Measurements from ENCODE around the gene SUPT20HL2. TPM values are rescaled to one million over a fixed set of nuclear protein-coding genes. Genes with fewer than 3 reads are reported as not detected.
"Not testable (repeated sequence)": the region's sequence is repeated elsewhere in the genome, so short reads cannot be mapped to it uniquely, and the experiment has no call there.

Gene SUPT20HL2
- total RNA-seq, 1 donor from 2014 or later, result not detected

- not testable (repeated sequence) for DNase-seq (ENCODE audit: low spot score)
These were observed 4.1 kb downstream of the SUPT20HL2 start for GRCh38 chrX:24309580-24310374.

GRCh38 chrX:24308803-24309202, 5.1 kb downstream of the SUPT20HL2 start:
- not testable (repeated sequence) for DNase-seq (ENCODE audit: low spot score)

GRCh38 chrX:24306440-24306839, 7.4 kb downstream of the SUPT20HL2 start:
- DNase-seq (ENCODE audit: low spot score), result no peak

- DNase-seq (ENCODE audit: low spot score), result no peak
These were observed 8.0 kb downstream of the SUPT20HL2 start for GRCh38 chrX:24305905-24306304.

GRCh38 chrX:24301806-24302205, 12.1 kb downstream of the SUPT20HL2 start:
- DNase-seq (ENCODE audit: low spot score), result no peak

GRCh38 chrX:24301060-24301459, 12.8 kb downstream of the SUPT20HL2 start:
- no peak for DNase-seq (ENCODE audit: low spot score)

- DNase-seq (ENCODE audit: low spot score), result no peak
These were observed 15.7 kb downstream of the SUPT20HL2 start for GRCh38 chrX:24298191-24298590.

- no peak for DNase-seq (ENCODE audit: low spot score)
These were observed 19.2 kb downstream of the SUPT20HL2 start for GRCh38 chrX:24294619-24295018.

- DNase-seq (ENCODE audit: low spot score), result no peak
These were observed 20.5 kb downstream of the SUPT20HL2 start for GRCh38 chrX:24293412-24293811.

GRCh38 chrX:24292353-24292752, 21.5 kb downstream of the SUPT20HL2 start:
- DNase-seq (ENCODE audit: low spot score), result no peak

- DNase-seq (ENCODE audit: low spot score), result no peak
These were observed 28.8 kb downstream of the SUPT20HL2 start for GRCh38 chrX:24285082-24285481.

- no peak for DNase-seq (ENCODE audit: low spot score)
These were observed 30.6 kb downstream of the SUPT20HL2 start for GRCh38 chrX:24283127-24283794.

- DNase-seq (ENCODE audit: low spot score), result no peak
These were observed 31.3 kb downstream of the SUPT20HL2 start for GRCh38 chrX:24282381-24283126.

- no peak for DNase-seq (ENCODE audit: low spot score)
These were observed 36.5 kb downstream of the SUPT20HL2 start for GRCh38 chrX:24277405-24277804.

- no peak for DNase-seq (ENCODE audit: low spot score)
These were observed 37.9 kb downstream of the SUPT20HL2 start for GRCh38 chrX:24276015-24276414.

- DNase-seq (ENCODE audit: low spot score), result no peak
These were observed 42.6 kb downstream of the SUPT20HL2 start for GRCh38 chrX:24271262-24271661.

GRCh38 chrX:24268786-24269185, 45.1 kb downstream of the SUPT20HL2 start:
- no peak for DNase-seq (ENCODE audit: low spot score)

GRCh38 chrX:24266996-24267395, 46.9 kb downstream of the SUPT20HL2 start:
- DNase-seq (ENCODE audit: low spot score), result no peak

- DNase-seq (ENCODE audit: low spot score), result no peak
These were observed 49.5 kb downstream of the SUPT20HL2 start for GRCh38 chrX:24264383-24264782.

GRCh38 chrX:24262309-24262708, 51.6 kb downstream of the SUPT20HL2 start:
- DNase-seq (ENCODE audit: low spot score), result no peak
